HEK293T (cell line): ENCODE results near the gene ATP11A.

ENCODE experiments used
- ARNT ChIP-seq: fragments of 450-650 bp; IDR thresholded peaks from 2 replicates; pipeline ENCODE4 v1.6.1; 2017; ENCODE audit warnings: mild to moderate bottlenecking
- BHLHE40 ChIP-seq: fragments of 450-650 bp; IDR thresholded peaks from 2 replicates; pipeline ENCODE4 v1.6.1; 2016; ENCODE audit warnings: mild to moderate bottlenecking, moderate library complexity, borderline replicate concordance
- ELF4 ChIP-seq: fragments of 450-650 bp; IDR thresholded peaks from 2 replicates; pipeline ENCODE4 v1.6.1; 2017; ENCODE audit warnings: antibody characterized with exemption
- FOXA1 ChIP-seq: fragments of 450-650 bp; IDR thresholded peaks from 2 replicates; pipeline ENCODE4 v1.6.1; 2016; ENCODE audit warnings: mild to moderate bottlenecking
- FOXK2 ChIP-seq: fragments of 450-650 bp; IDR thresholded peaks from 2 replicates; pipeline ENCODE4 v1.6.1; 2016; ENCODE audit warnings: mild to moderate bottlenecking
- FOXM1 ChIP-seq: fragments of 450-650 bp; IDR thresholded peaks from 2 replicates; pipeline ENCODE4 v1.6.1; 2017; ENCODE audit warnings: mild to moderate bottlenecking, borderline replicate concordance
- L3MBTL2 ChIP-seq: fragments of 450-650 bp; conservative IDR thresholded peaks from 2 replicates; pipeline ENCODE4 v1.6.1; 2016; ENCODE audit warnings: mild to moderate bottlenecking
- SP1 ChIP-seq: fragments of 450-650 bp; IDR thresholded peaks from 2 replicates; pipeline ENCODE4 v1.6.1; 2017
- SUZ12 ChIP-seq: fragments of 450-650 bp; IDR thresholded peaks from 2 replicates; pipeline ENCODE4 v1.6.1; 2016; ENCODE audit warnings: mild to moderate bottlenecking
- TARDBP ChIP-seq: fragments of 450-650 bp; IDR thresholded peaks from 2 replicates; pipeline ENCODE4 v1.6.1; 2016
- TF ChIP-seq, protein P1 (sequence below): fragments of 450-650 bp; IDR thresholded peaks from 2 replicates; pipeline ENCODE4 v1.6.1; 2016

DNA sequence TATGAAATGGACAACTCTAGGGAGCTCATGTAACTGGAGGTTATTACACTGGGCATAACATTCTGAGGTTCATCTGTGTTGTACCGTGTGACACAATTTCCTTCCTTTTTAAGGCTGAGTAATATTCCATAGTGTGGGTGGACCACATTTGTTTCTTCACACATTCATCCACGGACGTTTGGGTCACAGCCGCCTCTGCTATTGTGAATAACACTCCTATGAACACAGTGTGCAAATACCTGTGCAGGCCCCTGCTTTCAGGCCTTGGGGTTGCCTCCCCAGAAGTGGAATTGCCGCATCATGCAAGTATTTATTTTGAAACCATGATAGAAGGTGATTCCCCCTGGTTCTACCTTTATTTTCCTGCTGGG is 215.8 kb downstream of the ATP11A start:
- TF ChIP-seq BHLHE40: no peak
- TF ChIP-seq FOXM1: no peak
- TF ChIP-seq L3MBTL2: no peak
- TF ChIP-seq, protein P1, sequence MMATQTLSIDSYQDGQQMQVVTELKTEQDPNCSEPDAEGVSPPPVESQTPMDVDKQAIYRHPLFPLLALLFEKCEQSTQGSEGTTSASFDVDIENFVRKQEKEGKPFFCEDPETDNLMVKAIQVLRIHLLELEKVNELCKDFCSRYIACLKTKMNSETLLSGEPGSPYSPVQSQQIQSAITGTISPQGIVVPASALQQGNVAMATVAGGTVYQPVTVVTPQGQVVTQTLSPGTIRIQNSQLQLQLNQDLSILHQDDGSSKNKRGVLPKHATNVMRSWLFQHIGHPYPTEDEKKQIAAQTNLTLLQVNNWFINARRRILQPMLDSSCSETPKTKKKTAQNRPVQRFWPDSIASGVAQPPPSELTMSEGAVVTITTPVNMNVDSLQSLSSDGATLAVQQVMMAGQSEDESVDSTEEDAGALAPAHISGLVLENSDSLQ: no peak
- TF ChIP-seq SUZ12: no peak
- TF ChIP-seq SP1: no peak
- TF ChIP-seq TARDBP: no peak
- no peak for TF ChIP-seq FOXK2
- no peak for TF ChIP-seq FOXA1
- no peak for TF ChIP-seq ARNT
- TF ChIP-seq ELF4: no peak
